OCI-LY7 (cell line): ENCODE data around the gene ARHGAP6.

Source experiments
- CTCF ChIP-seq: fragments of 200-600 bp; sonication (generic); conservative IDR thresholded peaks from 2 replicates; pipeline ENCODE4 v1.5.1; 2014; ENCODE audit warnings: mild to moderate bottlenecking, antibody characterized with exemption, low read length, moderate library complexity, mixed read lengths
- EZH2phosphoT487 ChIP-seq: fragments of 200-600 bp; sonication (generic); IDR thresholded peaks from 2 replicates; pipeline ENCODE4 v1.6.1; 2018; ENCODE audit warnings: low read depth, borderline replicate concordance, mild to moderate bottlenecking, mixed run types, antibody characterized with exemption, low read length, moderate library complexity, mixed read lengths

- TF ChIP-seq CTCF (no peak), EZH2phosphoT487 (no peak)
Measured at GRCh38 chrX:11272863-11273262, 392.9 kb downstream of the ARHGAP6 start.
